Stomach (tissue), 9 donors: ENCODE measurements around the gene SEC11A. TPM values are rescaled to one million over a fixed set of nuclear protein-coding genes. Genes with fewer than 3 reads are reported as not detected.
A peak's percentile ranks its signal among the peaks of the same experiment; 100 is the strongest.

ENCODE experiments used
- DNase-seq, 2 donors: peaks; one replicate each; pipeline versions ENCODE4 v3.0.0 to v3.0.0-alpha.2; 2013 to 2019
- H3K27ac ChIP-seq, 5 donors: fragments of 200-600 bp in 4 of 5; sonication (generic) in 4 of 5; one replicate each; pipeline ENCODE4 v1.5.1; 2013 to 2019; ENCODE audit warnings: mild to moderate bottlenecking in 1 of 5, moderate library complexity in 1 of 5
- H3K27me3 ChIP-seq, 3 donors: fragments of 200-600 bp; sonication (generic); one replicate each; pipeline ENCODE4 v1.5.1; 2017 to 2019; ENCODE audit warnings: mixed run types in 1 of 3
- H3K36me3 ChIP-seq, 4 donors: fragments of 200-600 bp; sonication (generic); 1 replicate in 3 of 4; 2 replicates in 1 of 4; pipeline ENCODE4 v1.5.1; 2016 to 2019
- H3K4me1 ChIP-seq, 4 donors: fragments of 200-600 bp; sonication (generic); one replicate each; pipeline ENCODE4 v1.5.1; 2016 to 2019
- H3K4me3 ChIP-seq, 4 donors: fragments of 200-600 bp; sonication (generic) in 3 of 4; one replicate each; pipeline ENCODE4 v1.5.1; 2016 to 2019; ENCODE audit warnings: mild to moderate bottlenecking in 1 of 4
- H3K9me3 ChIP-seq, 4 donors: fragments of 200-600 bp; sonication (generic); one replicate each; pipeline ENCODE4 v1.5.1; 2016 to 2019
- CTCF ChIP-seq, 7 experiments: fragments of 450-650 bp in 4 of 7; fragments of 200-600 bp in 3 of 7; sonication (generic) in 3 of 7; IDR thresholded peaks; one replicate each; pipeline ENCODE4 v1.5.1; 2016 to 2019; ENCODE audit warnings: antibody characterized with exemption in 7 of 7, control low read depth in 2 of 7, mild to moderate bottlenecking in 1 of 7
- EP300 ChIP-seq: sonication (generic); formaldehyde crosslinking; IDR thresholded peaks from one replicate; pipeline ENCODE4 v1.6.1; 2017; ENCODE audit warnings: antibody characterized with exemption
- POLR2A ChIP-seq, 4 donors: fragments of 450-650 bp; IDR thresholded peaks; one replicate each; pipeline ENCODE4 v1.6.1; 2016; ENCODE audit warnings: antibody characterized with exemption in 4 of 4, control low read depth in 2 of 4, mild to moderate bottlenecking in 1 of 4, moderate library complexity in 1 of 4
- POLR2AphosphoS5 ChIP-seq, 3 donors: sonication (generic); formaldehyde crosslinking; IDR thresholded peaks; one replicate each; pipeline ENCODE4 v1.6.1; 2016; ENCODE audit warnings: antibody characterized with exemption in 3 of 3
- WGBS, 5 donors: extraction: QIAGEN DNeasy Blood & Tissue Kit in 3 of 5; methylation state at CpG; one replicate each; pipeline versions ENCODE4 v1.1.5 to v1.1.7; 2013 to 2018; 5-methylcytosine and 5-hydroxymethylcytosine counted together
- intact Hi-C: fragments of 100-400 bp; cut with DNase I; formaldehyde crosslinking; loops from one replicate; pipeline ENCODE4 v1.15.1; 2023; ENCODE audit warnings: low total_unique reads
- polyA plus RNA-seq, 3 donors: library from polyadenylated mRNA; stranded (reverse); fragments of 200-250 nt; gene quantifications; one replicate each; pipeline ENCODE4 v1.2.3, GENCODE V29; 2013
- total RNA-seq, 5 donors: library from RNA; depleted of rRNA; stranded (reverse); fragments of >200 nt; gene quantifications; one replicate each; pipeline versions ENCODE4 v1.1.0 to v1.2.3, GENCODE V29; 2014 to 2016
- donor health status: healthy with polysubstance abuse.
- donor health status: Bipolar disorder and iron deficiency.
- donor health status: healthy.

SEC11A gene
- total and polyA plus RNA-seq, 8 donors = 24.3 to 186 (median 101) TPM

DNA sequence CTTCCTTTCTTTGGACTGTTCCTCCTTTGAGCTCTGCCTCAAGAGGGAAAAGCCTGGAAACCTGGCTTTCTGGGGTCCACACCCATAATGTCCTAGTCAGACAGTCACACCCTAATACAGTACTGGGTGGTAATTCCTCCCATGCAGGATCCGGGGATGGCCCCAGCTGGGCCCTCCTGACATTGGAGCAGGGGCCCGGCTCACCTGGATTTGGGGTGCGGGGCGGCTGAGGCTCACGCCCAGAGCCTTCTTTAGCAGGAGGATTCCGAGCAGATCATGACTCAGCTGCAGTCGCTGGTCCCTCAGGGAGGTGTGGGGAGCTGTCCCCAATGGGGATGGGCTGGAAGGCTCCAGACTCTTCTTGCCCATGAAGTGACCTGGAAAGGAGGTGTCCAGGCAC is 59.0 kb downstream of the SEC11A start:
- no peak for DNase-seq
- no peaks in the 10 kb centered on the region for H3K9me3 ChIP-seq
- no peak overlapping the region for H3K27ac ChIP-seq
- no peak overlapping the region for H3K4me3 ChIP-seq
- peaks cover 29 to 57% (median 47%) of the 10 kb centered on the region in 4 donors for H3K4me1 ChIP-seq
- TF ChIP-seq POLR2A (IDR thresholded peaks at IDR 0.05) (no peak), EP300 (no peak), POLR2AphosphoS5 (IDR thresholded peaks at IDR 0.05) (no peak), CTCF (IDR thresholded peaks at IDR 0.05) (no peak)
- no peaks in the 10 kb centered on the region for H3K27me3 ChIP-seq
- 90 to 96% (median 94%) methylated on average over 7 of the region's 7 CpGs for WGBS, 5 donors
- intact Hi-C loops = loop anchor here (5.0 kb wide), 1 partner anchor 65 kb away; no protein-coding TSS in a partner anchor
- H3K36me3 ChIP-seq = peaks cover 3 to 8% (median 5%) of the 10 kb centered on the region in 4 donors

GRCh38 chr15:84654689-84655453 is 61.1 kb downstream of the SEC11A start:
- Histone ChIP-seq H3K36me3 (peaks cover 22 to 29% (median 26%) of the 10 kb centered on the region in 4 donors), H3K4me1 (peaks cover 35 to 72% (median 61%) of the 10 kb centered on the region in 4 donors), H3K9me3 (no peaks in the 10 kb centered on the region), H3K4me3 (peak overlapping the region; percentile 76 to 89 (median 86)), H3K27ac (peak overlapping the region; percentile 82 to 94 (median 89)), H3K27me3 (no peaks in the 10 kb centered on the region)
- peak; percentile 86 to 91 for DNase-seq
- WGBS, 5 donors = 4 to 6% (median 5%) methylated on average over 19 of the region's 19 CpGs
- TF ChIP-seq POLR2A (IDR thresholded peaks at IDR 0.05) (no peak), EP300 (no peak), POLR2AphosphoS5 (IDR thresholded peaks at IDR 0.05) (peak in 1 of 3 donors; percentile 42), CTCF (IDR thresholded peaks at IDR 0.05) (peak in 5 of 7 experiments; percentile 33 to 62 (median 46))
- intact Hi-C loops = loop anchor here (5.0 kb wide), 1 partner anchor 63 kb away; no protein-coding TSS in a partner anchor

GRCh38 chr15:84653910-84654688 is 61.8 kb downstream of the SEC11A start, which contains the start of gene WDR73:
TSS of gene WDR73 (minus strand) at chr15:84654283. CDS start at chr15:84654274, 9 bp downstream.
- peak within 1 kb of the TSS; percentile 82 to 94 (median 89) for H3K27ac ChIP-seq
- peaks cover 35 to 80% (median 63%) of the 10 kb centered on the region in 4 donors for H3K4me1 ChIP-seq
- DNase-seq = peak; percentile 97 to 99
- 0 to 1% (median 0%) methylated on average over 32 to 49 of the region's 49 CpGs for WGBS, 5 donors
- H3K9me3 ChIP-seq = no peaks in the 10 kb centered on the region
- TF ChIP-seq CTCF (IDR thresholded peaks at IDR 0.05) = no peak
- peak; percentile 70 to 93 (median 70) for TF ChIP-seq POLR2AphosphoS5 (IDR thresholded peaks at IDR 0.05)
- no peak for TF ChIP-seq EP300
- TF ChIP-seq POLR2A (IDR thresholded peaks at IDR 0.05) = peak in 2 of 4 donors; percentile 4 to 16
- H3K4me3 ChIP-seq = peak within 1 kb of the TSS; percentile 76 to 89 (median 86)
- no peaks in the 10 kb centered on the region for H3K27me3 ChIP-seq
- intact Hi-C loops = no loop called here
- peaks cover 29 to 37% (median 34%) of the 10 kb centered on the region in 4 donors for H3K36me3 ChIP-seq

- intact Hi-C loops = no loop called here
- DNase-seq = no peak
- Histone ChIP-seq H3K4me3 (peak overlapping the region; percentile 76 to 89 (median 86)), H3K36me3 (peaks cover 34 to 42% (median 39%) of the 10 kb centered on the region in 4 donors), H3K4me1 (peaks cover 35 to 81% (median 62%) of the 10 kb centered on the region in 4 donors), H3K27ac (peak overlapping the region; percentile 70 to 94 (median 89)), H3K27me3 (no peaks in the 10 kb centered on the region), H3K9me3 (no peaks in the 10 kb centered on the region)
- 13 to 19% (median 15%) methylated on average over 5 to 7 of the region's 7 CpGs for WGBS, 5 donors
- TF ChIP-seq POLR2AphosphoS5 (IDR thresholded peaks at IDR 0.05) = no peak
- no peak for TF ChIP-seq CTCF (IDR thresholded peaks at IDR 0.05)
- TF ChIP-seq POLR2A (IDR thresholded peaks at IDR 0.05) = no peak
- no peak for TF ChIP-seq EP300
These were observed 62.4 kb downstream of the SEC11A start for GRCh38 chr15:84653584-84653909.
